Hepatocyte (in vitro differentiated cells): Measurements from ENCODE around the gene SH3BP4. TPM values are rescaled to one million over a fixed set of nuclear protein-coding genes. Genes with fewer than 3 reads are reported as not detected.

Source experiments
- DNase-seq: peaks from one replicate; pipeline ENCODE4 v3.0.0-alpha.2; 2016; ENCODE audit warnings: low spot score
- H2AFZ ChIP-seq: fragments of 200-600 bp; sonication (generic); 2 replicates; pipeline ENCODE4 v1.6.0; 2016; ENCODE audit warnings: antibody characterized with exemption, mild to moderate bottlenecking
- H3K27ac ChIP-seq: fragments of 200-600 bp; sonication (generic); 2 replicates; pipeline ENCODE4 v1.5.1; 2016; ENCODE audit warnings: mild to moderate bottlenecking
- H3K27me3 ChIP-seq: fragments of 200-600 bp; sonication (generic); 2 replicates; pipeline ENCODE4 v1.6.1; 2016
- H3K36me3 ChIP-seq: fragments of 200-600 bp; sonication (generic); replicated peaks from 2 replicates; pipeline ENCODE4 v1.5.1; 2016; ENCODE audit warnings: low read depth; ENCODE audit not compliant: insufficient read depth
- H3K4me1 ChIP-seq: fragments of 200-600 bp; sonication (generic); 2 replicates; pipeline ENCODE4 v1.5.1; 2016; ENCODE audit warnings: mild to moderate bottlenecking, moderate library complexity; ENCODE audit not compliant: insufficient read depth
- H3K4me2 ChIP-seq: fragments of 200-600 bp; sonication (generic); 2 replicates; pipeline ENCODE4 v1.6.0; 2016
- H3K4me3 ChIP-seq: fragments of 200-600 bp; sonication (generic); 2 replicates; pipeline ENCODE4 v1.5.1; 2016; ENCODE audit warnings: mild to moderate bottlenecking
- H3K79me2 ChIP-seq: fragments of 200-600 bp; sonication (generic); 2 replicates; pipeline ENCODE4 v1.6.0; 2017; ENCODE audit warnings: mild to moderate bottlenecking
- H3K9me2 ChIP-seq: fragments of 200-600 bp; sonication (generic); replicated peaks from 2 replicates; pipeline ENCODE4 v1.6.0; 2017; ENCODE audit warnings: mild to moderate bottlenecking; ENCODE audit not compliant: insufficient read depth
- H3K9me3 ChIP-seq: fragments of 200-600 bp; sonication (generic); 2 replicates; pipeline ENCODE4 v1.5.1; 2016; ENCODE audit warnings: low read depth, mild to moderate bottlenecking
- H4K20me1 ChIP-seq: fragments of 200-600 bp; sonication (generic); 2 replicates; pipeline ENCODE4 v1.6.0; 2016; ENCODE audit warnings: mild to moderate bottlenecking; ENCODE audit not compliant: insufficient read depth, poor library complexity, severe bottlenecking
- CTCF ChIP-seq: fragments of 200-600 bp; sonication (generic); IDR thresholded peaks from 2 replicates; pipeline ENCODE4 v1.5.1; 2016; ENCODE audit warnings: antibody characterized with exemption, mild to moderate bottlenecking; ENCODE audit not compliant: poor library complexity
- EZH2 ChIP-seq: fragments of 200-600 bp; sonication (generic); IDR thresholded peaks from 2 replicates; pipeline ENCODE4 v1.6.1; 2016; ENCODE audit warnings: antibody characterized with exemption, mild to moderate bottlenecking, borderline replicate concordance
- EZH2phosphoT487 ChIP-seq: fragments of 200-600 bp; sonication (generic); IDR thresholded peaks from one replicate; pipeline ENCODE4 v1.6.1; 2018; ENCODE audit warnings: antibody characterized with exemption, mild to moderate bottlenecking, low read depth, moderate library complexity; ENCODE audit not compliant: unreplicated experiment, severe bottlenecking
- WGBS: methylation state at CpG from one replicate; pipeline ENCODE4 v1.1.6; 2016; ENCODE audit warnings: low lambda C conversion rate; ENCODE audit errors: missing lambda C conversion rate; 5-methylcytosine and 5-hydroxymethylcytosine counted together
- polyA plus RNA-seq: library from polyadenylated mRNA; unstranded; fragments of >200 nt; fragmentation: Nextera tagmentation; extraction: Ambion mirVana; gene quantifications from 2 replicates; pipeline ENCODE4 v1.2.1, GENCODE V29; 2016
- total RNA-seq: library from RNA; depleted of rRNA; stranded (reverse); fragments of >200 nt; gene quantifications from 2 replicates; pipeline ENCODE4 v1.2.3, GENCODE V29; 2014

SH3BP4 gene
- total and polyA plus RNA-seq, 2 experiments from 2014 or later = 23.3 to 32.0 TPM

- no peaks in the 10 kb centered on the region for H3K27me3 ChIP-seq
- 74% methylated on average over 12 of the region's 12 CpGs for WGBS
- TF ChIP-seq EZH2 (no peak), EZH2phosphoT487 (no peak), CTCF (no peak)
- H2AFZ ChIP-seq = no peak overlapping the region
- peaks cover 3% of the 10 kb centered on the region for H4K20me1 ChIP-seq
- H3K9me2 ChIP-seq = no peaks in the 10 kb centered on the region
- no peaks in the 10 kb centered on the region for H3K9me3 ChIP-seq
- H3K4me1 ChIP-seq = peaks cover 81% of the 10 kb centered on the region
- H3K79me2 ChIP-seq = peaks cover 64% of the 10 kb centered on the region
- no peak for DNase-seq
- peak overlapping the region; percentile 87 for H3K27ac ChIP-seq
- no peak overlapping the region for H3K4me3 ChIP-seq
- H3K36me3 ChIP-seq = no peaks in the 10 kb centered on the region
- H3K4me2 ChIP-seq = no peak overlapping the region
These were observed 51.4 kb downstream of the SH3BP4 start for GRCh38 chr2:235003096-235003775.

- no peak overlapping the region for H2AFZ ChIP-seq
- peaks cover 79% of the 10 kb centered on the region for H3K4me1 ChIP-seq
- H3K4me2 ChIP-seq = no peak overlapping the region
- no peaks in the 10 kb centered on the region for H4K20me1 ChIP-seq
- H3K9me2 ChIP-seq = no peaks in the 10 kb centered on the region
- no peak overlapping the region for H3K4me3 ChIP-seq
- WGBS = 89% methylated on average over 6 of the region's 6 CpGs
- H3K27ac ChIP-seq = peak overlapping the region; percentile 89
- no peaks in the 10 kb centered on the region for H3K27me3 ChIP-seq
- TF ChIP-seq EZH2 = no peak
- TF ChIP-seq EZH2phosphoT487 = no peak
- no peak for TF ChIP-seq CTCF
- peaks cover 68% of the 10 kb centered on the region for H3K79me2 ChIP-seq
- no peaks in the 10 kb centered on the region for H3K9me3 ChIP-seq
- DNase-seq = no peak
- H3K36me3 ChIP-seq = no peaks in the 10 kb centered on the region
These were observed 52.6 kb downstream of the SH3BP4 start for GRCh38 chr2:235004329-235004903.

- 85% methylated on average over 5 of the region's 5 CpGs for WGBS
- Histone ChIP-seq H3K27ac (peak overlapping the region; percentile 89), H3K36me3 (no peaks in the 10 kb centered on the region)
These were observed 53.2 kb downstream of the SH3BP4 start for GRCh38 chr2:235005023-235005422.

More at GRCh38 chr2:235005023-235005422, 53.2 kb downstream of the SH3BP4 start:
- Histone ChIP-seq H4K20me1 (no peaks in the 10 kb centered on the region), H3K4me2 (no peak overlapping the region), H3K9me2 (no peaks in the 10 kb centered on the region), H3K9me3 (no peaks in the 10 kb centered on the region), H3K79me2 (peaks cover 69% of the 10 kb centered on the region), H2AFZ (no peak overlapping the region), H3K4me1 (peaks cover 79% of the 10 kb centered on the region), H3K4me3 (no peak overlapping the region), H3K27me3 (no peaks in the 10 kb centered on the region)
- DNase-seq = no peak
- no peak for TF ChIP-seq EZH2
- TF ChIP-seq CTCF = no peak
- no peak for TF ChIP-seq EZH2phosphoT487
